DOHH2 (cell line): ENCODE results near the gene ITGBL1.

ENCODE experiments used
- EZH2phosphoT487 ChIP-seq: fragments of 200-600 bp; sonication (generic); IDR thresholded peaks from 2 replicates; pipeline ENCODE4 v1.6.1; 2017; ENCODE audit warnings: borderline replicate concordance, mild to moderate bottlenecking, antibody characterized with exemption, low read length, moderate library complexity, mixed read lengths
- TF ChIP-seq, protein P1 (sequence below): fragments of 200-600 bp; sonication (generic); IDR thresholded peaks from one replicate; pipeline ENCODE4 v1.5.1; 2014; ENCODE audit warnings: antibody characterized with exemption, mild to moderate bottlenecking, low read depth, low read length; ENCODE audit not compliant: poor library complexity, severe bottlenecking

DNA sequence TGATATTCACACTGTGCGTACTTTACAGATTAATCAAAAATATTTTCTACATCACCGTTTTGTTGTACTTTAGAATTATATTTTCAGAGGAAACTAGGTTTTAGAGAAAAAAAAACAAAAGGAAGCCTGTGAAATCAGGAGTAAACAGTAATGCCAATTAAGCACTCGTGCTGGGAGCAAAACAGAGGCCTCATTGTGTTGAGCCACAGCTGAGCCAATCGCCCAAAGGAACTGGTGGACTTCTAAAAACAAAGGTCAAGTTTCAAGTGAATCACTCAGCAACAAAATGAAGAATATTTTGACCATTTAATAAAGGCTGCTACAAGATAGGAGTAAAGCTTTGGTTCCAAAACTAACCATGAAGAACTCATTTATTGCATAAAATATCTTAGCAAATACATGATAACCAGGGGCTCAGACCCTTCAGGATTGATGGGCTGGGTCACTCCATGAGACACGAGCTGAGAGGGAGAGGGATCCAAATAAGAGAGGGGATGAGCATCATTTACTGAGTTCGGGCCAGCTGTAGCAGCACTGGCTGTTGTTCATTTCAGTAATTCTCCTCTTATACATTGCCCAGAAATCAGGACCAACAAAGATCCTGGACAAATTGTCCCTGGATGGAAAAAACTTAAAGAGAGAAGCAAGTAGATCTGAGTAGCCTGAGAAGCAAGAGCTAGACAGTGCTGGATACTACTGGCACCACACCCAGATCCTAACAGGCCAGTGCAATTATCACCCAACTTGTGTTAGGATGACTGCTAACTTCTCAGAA lies 27.9 kb upstream of the ITGBL1 start:
- TF ChIP-seq, protein P1, sequence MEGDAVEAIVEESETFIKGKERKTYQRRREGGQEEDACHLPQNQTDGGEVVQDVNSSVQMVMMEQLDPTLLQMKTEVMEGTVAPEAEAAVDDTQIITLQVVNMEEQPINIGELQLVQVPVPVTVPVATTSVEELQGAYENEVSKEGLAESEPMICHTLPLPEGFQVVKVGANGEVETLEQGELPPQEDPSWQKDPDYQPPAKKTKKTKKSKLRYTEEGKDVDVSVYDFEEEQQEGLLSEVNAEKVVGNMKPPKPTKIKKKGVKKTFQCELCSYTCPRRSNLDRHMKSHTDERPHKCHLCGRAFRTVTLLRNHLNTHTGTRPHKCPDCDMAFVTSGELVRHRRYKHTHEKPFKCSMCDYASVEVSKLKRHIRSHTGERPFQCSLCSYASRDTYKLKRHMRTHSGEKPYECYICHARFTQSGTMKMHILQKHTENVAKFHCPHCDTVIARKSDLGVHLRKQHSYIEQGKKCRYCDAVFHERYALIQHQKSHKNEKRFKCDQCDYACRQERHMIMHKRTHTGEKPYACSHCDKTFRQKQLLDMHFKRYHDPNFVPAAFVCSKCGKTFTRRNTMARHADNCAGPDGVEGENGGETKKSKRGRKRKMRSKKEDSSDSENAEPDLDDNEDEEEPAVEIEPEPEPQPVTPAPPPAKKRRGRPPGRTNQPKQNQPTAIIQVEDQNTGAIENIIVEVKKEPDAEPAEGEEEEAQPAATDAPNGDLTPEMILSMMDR: no peak
- no peak for TF ChIP-seq EZH2phosphoT487
